Stimulated activated CD4-positive, alpha-beta T cell treated with anti-CD3 and anti-CD28 coated beads, TNF-alpha, amount 100 ng/mL, for 48 hours (primary cell): ENCODE data around the gene ZNF568.

Experiments used
- DNase-seq, 3 donors: peaks; one replicate each; pipeline ENCODE4 v3.0.0-alpha.2; 2020; ENCODE audit warnings: low read depth in 3 of 3

ZNF568 gene

GRCh38 chr19:36997843-36998235, 81.7 kb downstream of the ZNF568 start:
- DNase-seq: no peak

- DNase-seq: no peak
Observed at GRCh38 chr19:36999313-36999712, 83.2 kb downstream of the ZNF568 start.

DNA sequence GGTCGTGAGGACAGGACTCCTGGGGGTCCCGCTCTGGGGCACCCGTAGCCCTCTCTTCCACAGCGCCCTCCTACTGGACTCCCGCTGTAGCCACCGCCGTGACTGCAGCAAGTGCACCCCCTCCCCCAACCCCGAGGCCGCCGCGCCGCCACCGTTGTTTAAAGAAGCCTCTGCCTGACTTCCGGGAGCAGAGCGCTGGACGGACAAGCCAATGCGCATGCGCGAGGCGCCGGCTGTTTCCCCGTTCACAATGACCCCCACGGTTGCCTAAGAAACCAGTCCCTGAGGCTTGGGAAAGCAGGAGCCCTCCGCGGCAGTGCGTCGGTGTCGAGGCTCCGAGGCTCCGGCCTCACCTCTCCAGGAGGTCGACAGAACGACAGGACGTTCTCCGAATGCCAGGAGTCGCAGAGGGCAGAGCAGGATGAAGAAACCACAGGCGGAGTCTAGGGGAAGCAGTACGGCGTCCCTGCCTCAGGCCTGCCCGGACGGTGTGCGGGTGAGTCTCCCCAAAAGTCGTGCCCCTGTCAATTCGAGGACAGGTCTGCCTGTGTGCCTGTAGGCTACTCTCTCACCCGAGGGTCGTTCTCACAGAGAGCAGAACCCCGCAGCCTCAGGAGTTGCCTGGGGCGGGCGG, 91.6 kb downstream of the ZNF568 start:
- DNase-seq: peak; percentile 3 to 6 (median 3)

DNA sequence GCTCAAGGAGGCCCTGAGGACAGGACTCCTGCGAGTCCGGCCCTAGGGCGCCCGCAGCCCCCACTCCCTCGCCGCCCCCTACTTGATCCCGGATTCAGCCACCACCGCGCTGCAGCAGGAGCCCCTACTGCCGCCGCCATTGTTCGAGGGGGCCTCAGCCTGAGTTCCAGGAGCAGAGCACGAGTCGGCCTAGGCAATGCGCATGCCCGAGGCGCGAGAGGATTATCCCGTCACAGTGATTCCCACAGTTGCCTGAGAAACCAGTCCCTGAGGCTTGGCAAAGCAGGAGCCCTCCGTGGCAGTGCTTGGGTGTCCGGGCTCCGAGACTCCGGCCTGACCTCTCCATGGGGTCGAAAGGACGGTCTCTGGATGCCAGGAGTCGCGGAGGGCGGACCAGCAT, 93.7 kb downstream of the ZNF568 start:
- no peak for DNase-seq

DNA sequence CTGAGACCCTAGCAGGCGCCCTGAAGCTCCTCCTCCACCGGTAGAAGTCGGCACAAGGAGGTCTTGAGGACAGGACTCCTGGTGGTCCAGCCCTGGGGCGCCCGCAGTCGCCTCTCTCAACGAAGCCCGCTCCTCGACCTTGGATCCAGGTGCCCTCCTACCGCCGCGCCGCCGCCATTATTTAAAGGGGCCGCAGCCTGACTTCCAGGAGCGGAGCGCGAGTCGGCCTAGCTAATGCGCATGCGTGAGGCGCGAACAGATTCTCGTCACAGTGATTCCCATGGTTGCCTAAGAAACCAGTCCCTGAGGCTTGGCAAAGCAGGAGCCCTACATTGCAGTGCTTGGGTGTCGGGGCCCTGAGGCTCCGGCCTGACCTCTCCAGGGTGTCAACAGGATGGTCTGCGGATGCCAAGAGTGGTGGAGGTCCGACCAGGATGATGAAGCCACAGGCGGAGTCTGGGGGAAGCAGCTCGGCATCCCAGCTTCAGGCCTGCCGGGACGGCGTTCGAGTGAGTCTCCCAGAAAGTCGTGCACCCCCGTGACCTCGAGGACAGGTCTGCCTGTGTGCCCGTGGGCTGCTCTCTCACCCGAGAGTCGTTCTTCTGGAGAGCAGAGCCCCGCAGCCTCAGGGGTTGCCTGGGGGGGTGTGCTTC, 96.1 kb downstream of the ZNF568 start:
- DNase-seq: no peak

- DNase-seq: no peak
Observed at GRCh38 chr19:37014456-37014855, 98.3 kb downstream of the ZNF568 start.

- no peak for DNase-seq
Observed at GRCh38 chr19:37045140-37045539, 129.0 kb downstream of the ZNF568 start.
